HEK293 (cell line): Measurements from ENCODE around the gene SERHL2.
A peak's percentile ranks its signal among the peaks of the same experiment; 100 is the strongest.
"Not testable (repeated sequence)": the region's sequence is repeated elsewhere in the genome, so short reads cannot be mapped to it uniquely, and the experiment has no call there.

Experiments used
- CTCF ChIA-PET: fragments of 350-600 bp; formaldehyde crosslinking; extraction: SDS; loops from one replicate; lab custom pipeline; 2021; ENCODE audit warnings: antibody characterized with exemption; lab: Yijun Ruan, JAX
- POLR2A ChIA-PET: fragments of 300-600 bp; formaldehyde crosslinking; extraction: SDS; loops from one replicate; lab custom pipeline; 2020; ENCODE audit warnings: antibody characterized with exemption, inconsistent platforms; lab: Yijun Ruan, JAX
- H3K27ac ChIP-seq: fragments of 200-500 bp; sonication (Bioruptor generic); 2 replicates; pipeline ENCODE4 v1.5.1; 2014; ENCODE audit warnings: low read depth, low read length, control low read depth, inconsistent platforms; ENCODE audit errors: extremely low read depth
- H3K36me3 ChIP-seq, 2 experiments: fragments of 200-500 bp in 1 of 2; sonication (Bioruptor generic) in 1 of 2; 1 replicate in 1 of 2; 2 replicates in 1 of 2; pipeline ENCODE4 v1.5.1; 2014 to 2017; ENCODE audit warnings: inconsistent platforms in 2 of 2, low read length in 2 of 2; ENCODE audit not compliant: control insufficient read depth in 2 of 2, insufficient read depth in 1 of 2
- H3K4me1 ChIP-seq: fragments of 200-500 bp; sonication (Bioruptor generic); 2 replicates; pipeline ENCODE4 v1.5.1; 2014; ENCODE audit warnings: mild to moderate bottlenecking, low read length, inconsistent platforms; ENCODE audit not compliant: control insufficient read depth, insufficient read depth
- H3K4me3 ChIP-seq: 2 replicates; pipeline ENCODE4 v1.5.1; 2011; ENCODE audit warnings: low read depth, mild to moderate bottlenecking, control low read depth, low read length, moderate library complexity
- H3K9me3 ChIP-seq: fragments of 200-500 bp; sonication (Bioruptor generic); 2 replicates; pipeline ENCODE4 v1.5.1; 2014; ENCODE audit warnings: low read depth, low read length, inconsistent platforms; ENCODE audit not compliant: control insufficient read depth, insufficient read depth
- BCL6B ChIP-seq: fragments of 450-650 bp; formaldehyde crosslinking; IDR thresholded peaks from 2 replicates; pipeline ENCODE4 v1.5.1; 2017; ENCODE audit warnings: missing biosample characterization, missing genetic modification characterization
- EGR2 ChIP-seq: fragments of 450-650 bp; formaldehyde crosslinking; IDR thresholded peaks from 2 replicates; pipeline ENCODE4 v1.5.1; 2016; ENCODE audit warnings: low read depth, missing biosample characterization, missing genetic modification characterization
- HOXA7 ChIP-seq: sonication (generic); formaldehyde crosslinking; IDR thresholded peaks from 2 replicates; pipeline ENCODE4 v1.8.1; 2022; ENCODE audit warnings: missing genetic modification reagents, borderline replicate concordance
- KLF16 ChIP-seq: fragments of 450-650 bp; formaldehyde crosslinking; IDR thresholded peaks from 2 replicates; pipeline ENCODE4 v1.5.1; 2017; ENCODE audit warnings: missing biosample characterization, missing genetic modification characterization
- PATZ1 ChIP-seq: fragments of 450-650 bp; formaldehyde crosslinking; IDR thresholded peaks from 2 replicates; pipeline ENCODE4 v1.5.1; 2016; ENCODE audit warnings: missing biosample characterization, missing genetic modification characterization
- SP2 ChIP-seq: fragments of 450-650 bp; formaldehyde crosslinking; IDR thresholded peaks from 2 replicates; pipeline ENCODE4 v1.5.1; 2016; ENCODE audit warnings: missing biosample characterization, missing genetic modification characterization
- SP3 ChIP-seq: fragments of 450-650 bp; formaldehyde crosslinking; IDR thresholded peaks from 2 replicates; pipeline ENCODE4 v1.5.1; 2016; ENCODE audit warnings: missing biosample characterization, missing genetic modification characterization
- YY1 ChIP-seq: fragments of 450-650 bp; formaldehyde crosslinking; IDR thresholded peaks from 2 replicates; pipeline ENCODE4 v1.5.1; 2018; ENCODE audit warnings: missing biosample characterization, missing genetic modification characterization
- ZBTB11 ChIP-seq: fragments of 450-650 bp; formaldehyde crosslinking; conservative IDR thresholded peaks from 2 replicates; pipeline ENCODE4 v1.5.1; 2016; ENCODE audit warnings: low read depth, missing biosample characterization, missing genetic modification characterization
- ZBTB17 ChIP-seq: fragments of 450-650 bp; formaldehyde crosslinking; IDR thresholded peaks from 2 replicates; pipeline ENCODE4 v1.5.1; 2016; ENCODE audit warnings: missing biosample characterization, missing genetic modification characterization
- ZBTB6 ChIP-seq: fragments of 450-650 bp; formaldehyde crosslinking; IDR thresholded peaks from 2 replicates; pipeline ENCODE4 v1.5.1; 2017; ENCODE audit warnings: missing biosample characterization, missing genetic modification characterization
- ZEB2 ChIP-seq: fragments of 450-650 bp; formaldehyde crosslinking; IDR thresholded peaks from 2 replicates; pipeline ENCODE4 v1.5.1; 2016; ENCODE audit warnings: missing biosample characterization, missing genetic modification characterization
- ZFHX2 ChIP-seq: fragments of 450-650 bp; formaldehyde crosslinking; conservative IDR thresholded peaks from 2 replicates; pipeline ENCODE4 v1.5.1; 2016; ENCODE audit warnings: missing biosample characterization, missing genetic modification characterization
- ZNF114 ChIP-seq: fragments of 450-650 bp; formaldehyde crosslinking; IDR thresholded peaks from 2 replicates; pipeline ENCODE4 v1.5.0; 2017; ENCODE audit warnings: missing biosample characterization, missing genetic modification characterization
- ZNF146 ChIP-seq: fragments of 450-650 bp; formaldehyde crosslinking; IDR thresholded peaks from 2 replicates; pipeline ENCODE4 v1.5.1; 2016; ENCODE audit warnings: missing biosample characterization, missing genetic modification characterization
- ZNF335 ChIP-seq: fragments of 450-650 bp; formaldehyde crosslinking; conservative IDR thresholded peaks from 2 replicates; pipeline ENCODE4 v1.5.1; 2016; ENCODE audit warnings: missing biosample characterization, missing genetic modification characterization
- ZNF37A ChIP-seq: fragments of 450-650 bp; IDR thresholded peaks from 2 replicates; pipeline ENCODE4 v1.5.1; 2018; ENCODE audit warnings: missing biosample characterization, missing genetic modification characterization
- ZNF501 ChIP-seq: fragments of 450-650 bp; formaldehyde crosslinking; IDR thresholded peaks from 2 replicates; pipeline ENCODE4 v1.5.1; 2016; ENCODE audit warnings: missing biosample characterization, missing genetic modification characterization
- ZNF549 ChIP-seq: fragments of 450-650 bp; IDR thresholded peaks from 2 replicates; pipeline ENCODE4 v1.5.1; 2018; ENCODE audit warnings: missing biosample characterization, missing genetic modification characterization, mild to moderate bottlenecking, inconsistent platforms, moderate library complexity
- ZNF621 ChIP-seq: fragments of 450-650 bp; formaldehyde crosslinking; IDR thresholded peaks from 2 replicates; pipeline ENCODE4 v1.5.1; 2017; ENCODE audit warnings: missing biosample characterization, missing genetic modification characterization
- ZNF692 ChIP-seq: fragments of 450-650 bp; formaldehyde crosslinking; IDR thresholded peaks from 2 replicates; pipeline ENCODE4 v1.5.1; 2016; ENCODE audit warnings: missing biosample characterization, missing genetic modification characterization
- ZNF701 ChIP-seq: fragments of 450-650 bp; formaldehyde crosslinking; IDR thresholded peaks from 2 replicates; pipeline ENCODE4 v1.5.1; 2016; ENCODE audit warnings: missing biosample characterization, missing genetic modification characterization
- ZNF768 ChIP-seq: fragments of 450-650 bp; formaldehyde crosslinking; IDR thresholded peaks from 2 replicates; pipeline ENCODE4 v1.5.1; 2018; ENCODE audit warnings: missing biosample characterization, mild to moderate bottlenecking, missing genetic modification characterization

The SERHL2 gene

GRCh38 chr22:42581194-42581761, 27.5 kb downstream of the SERHL2 start:
- H3K4me3 ChIP-seq: peak overlapping the region; percentile 92
- not testable (repeated sequence) for H3K4me1 ChIP-seq, H3K9me3 ChIP-seq
- ChIA-PET POLR2A (interaction anchor here (1.0 to 1.4 kb wide), 5 partner anchors 11 to 35 kb away, joined by 3 to 8 read pairs (median 5); partner anchors contain the start of gene POLDIP3), CTCF (interaction anchor here (0.6 to 1.8 kb wide), 3 partner anchors 20 to 413 kb away, joined by 3 to 8 read pairs (median 5); no protein-coding TSS in a partner anchor)
- TF ChIP-seq EGR2 (tag by site-specific recombination) (peak; percentile 69), ZNF335 (tag by site-specific recombination) (peak; percentile 66), ZFHX2 (tag by site-specific recombination) (peak; percentile 41)
- H3K36me3 ChIP-seq: peaks cover 32 to 70% of the 10 kb centered on the region in 2 experiments
- H3K27ac ChIP-seq: peak overlapping the region; percentile 86

- Histone ChIP-seq H3K27ac (peak overlapping the region; percentile 86), H3K9me3 (no peaks in the 10 kb centered on the region), H3K4me3 (peak overlapping the region; percentile 92), H3K4me1 (no peaks in the 10 kb centered on the region), H3K36me3 (peaks cover 40 to 75% of the 10 kb centered on the region in 2 experiments)
- ChIA-PET POLR2A (interaction anchor here (0.6 to 1.4 kb wide), 7 partner anchors 8 to 34 kb away, joined by 3 to 8 read pairs (median 4); partner anchors contain the start of gene POLDIP3), CTCF (interaction anchor here (0.5 to 1.2 kb wide), 5 partner anchors 12 to 414 kb away, joined by 3 to 5 read pairs (median 4); no protein-coding TSS in a partner anchor)
- TF ChIP-seq HOXA7 (CRISPR knock-in tag) (no peak), SP2 (tag by site-specific recombination) (peak; percentile 60), YY1 (peak; percentile 74), PATZ1 (tag by site-specific recombination) (peak; percentile 35; the same call in 1 of the 2 replicates), ZNF768 (tag by site-specific recombination) (no peak), ZBTB11 (tag by site-specific recombination) (no peak), SP3 (tag by site-specific recombination) (peak; percentile 60), ZEB2 (tag by site-specific recombination) (peak; percentile 47; the same call in 1 of the 2 replicates), ZBTB17 (peak; percentile 95), ZBTB6 (no peak), ZNF692 (tag by site-specific recombination) (0 out of 2 replicates have a peak, but pooled peaks have one; percentile 21), ZNF621 (tag by site-specific recombination) (no peak), KLF16 (tag by site-specific recombination) (no peak), ZNF114 (tag by site-specific recombination) (no peak), ZNF146 (tag by site-specific recombination) (no peak), ZNF37A (no peak), ZNF701 (tag by site-specific recombination) (no peak), BCL6B (no peak), ZNF549 (tag by site-specific recombination) (no peak), ZNF501 (tag by site-specific recombination) (no peak; the same call in 1 of the 2 replicates)
These were observed 28.3 kb downstream of the SERHL2 start for GRCh38 chr22:42581762-42582716.
